Right ventricle myocardium inferior (tissue), 1 donor: Measurements from ENCODE around the gene CBLB. TPM values are rescaled to one million over a fixed set of nuclear protein-coding genes. Genes with fewer than 3 reads are reported as not detected.

ENCODE experiments used
- ATAC-seq: fragments of 200-7000 bp; cut with Tn5 transposase; one replicate; pipeline ENCODE4 v1.9.1; 2020; ENCODE audit warnings: mild to moderate bottlenecking, moderate library complexity
- DNase-seq: peaks from one replicate; pipeline ENCODE4 v3.0.0; 2021; ENCODE audit errors: missing footprints
- intact Hi-C: fragments of 100-400 bp; cut with DNase I; formaldehyde crosslinking; loops from one replicate; pipeline ENCODE4 v1.11.0; 2022
- total RNA-seq: library from RNA; stranded (reverse); fragmentation: NEBNext Ultra II Directional; extraction: Animal tissue kit (Norgen Biotek cat#: 25700); gene quantifications from one replicate; pipeline ENCODE4 v1.2.1, GENCODE V29; 2021
- donor health status: DM: no; HTN: yes; CAD: no; lungs with severe emphysema.

The CBLB gene
- total RNA-seq, 1 donor from 2014 or later: 54.6 TPM

- ATAC-seq (no peak), DNase-seq (no peak)
- intact Hi-C loops: no loop called here
Observed at GRCh38 chr3:105691053-105691452, 177.8 kb downstream of the CBLB start.

GRCh38 chr3:105688821-105689220, 180.0 kb downstream of the CBLB start:
- intact Hi-C loops: loop anchor here (5.0 to 10.0 kb wide), 3 partner anchors 178 to 918 kb away; partner anchors contain the start of gene CBLB
- DNase-seq (no peak), ATAC-seq (no peak)

DNA sequence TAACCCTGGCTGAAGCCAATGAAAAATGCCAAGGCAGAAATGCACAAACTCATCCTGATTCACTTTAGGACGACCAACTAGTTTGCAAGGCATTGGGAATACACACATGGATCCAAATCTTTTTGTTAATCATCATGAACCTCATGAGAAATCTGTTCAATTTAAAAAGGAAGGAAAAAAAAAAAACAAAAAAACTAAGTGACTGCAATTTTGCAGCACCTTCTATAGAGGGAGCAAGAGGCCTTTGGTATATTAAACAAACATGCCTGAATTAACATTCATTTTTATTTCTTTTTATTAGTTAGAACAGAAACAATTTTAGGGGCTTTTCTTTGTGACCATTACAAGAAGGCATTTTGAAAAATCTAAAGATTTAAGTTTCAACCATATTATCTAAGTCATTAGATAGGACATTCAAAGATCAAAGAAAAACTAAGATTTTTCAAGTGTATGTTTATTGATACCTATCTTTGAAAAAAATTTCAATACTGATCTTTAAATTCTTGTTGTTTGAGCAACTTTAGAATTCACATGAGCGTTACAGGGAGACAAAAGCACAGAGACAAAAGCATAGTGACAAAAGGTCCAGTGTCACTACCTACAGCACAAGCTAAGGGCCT, 182.4 kb downstream of the CBLB start:
- ATAC-seq (no peak), DNase-seq (no peak)
- intact Hi-C loops: loop anchor here (5.0 to 10.0 kb wide), 3 partner anchors 181 to 921 kb away; partner anchors contain the start of gene CBLB

DNA sequence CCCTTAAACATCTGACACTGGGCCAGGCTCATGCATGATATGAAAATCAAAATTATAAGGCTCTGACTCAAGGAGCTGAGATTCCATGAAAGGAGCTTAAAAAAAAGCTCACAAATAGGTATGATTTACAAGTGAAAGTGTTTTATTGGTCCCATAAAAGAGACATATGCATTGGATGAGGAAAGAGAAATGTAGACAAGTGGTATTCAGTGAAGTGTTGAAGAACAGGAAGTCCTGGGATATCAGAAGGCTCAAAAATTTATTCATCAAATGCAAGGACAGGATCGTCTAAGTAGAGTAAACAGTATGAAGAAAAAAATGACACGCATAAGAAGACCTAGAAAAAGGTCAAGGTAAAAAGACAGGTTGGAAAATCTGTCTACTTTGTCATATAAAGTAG, 188.9 kb downstream of the CBLB start:
- ATAC-seq (no peak), DNase-seq (no peak)
- intact Hi-C loops: loop anchor here (5.0 to 10.0 kb wide), 2 partner anchors 442 to 525 kb away; no protein-coding TSS in a partner anchor

GRCh38 chr3:105678017-105678416, 190.8 kb downstream of the CBLB start:
- ATAC-seq: no peak
- intact Hi-C loops: no loop called here
- no peak for DNase-seq

- ATAC-seq: no peak
- no peak for DNase-seq
- intact Hi-C loops: no loop called here
Observed at GRCh38 chr3:105676621-105677300, 192.1 kb downstream of the CBLB start.

DNA sequence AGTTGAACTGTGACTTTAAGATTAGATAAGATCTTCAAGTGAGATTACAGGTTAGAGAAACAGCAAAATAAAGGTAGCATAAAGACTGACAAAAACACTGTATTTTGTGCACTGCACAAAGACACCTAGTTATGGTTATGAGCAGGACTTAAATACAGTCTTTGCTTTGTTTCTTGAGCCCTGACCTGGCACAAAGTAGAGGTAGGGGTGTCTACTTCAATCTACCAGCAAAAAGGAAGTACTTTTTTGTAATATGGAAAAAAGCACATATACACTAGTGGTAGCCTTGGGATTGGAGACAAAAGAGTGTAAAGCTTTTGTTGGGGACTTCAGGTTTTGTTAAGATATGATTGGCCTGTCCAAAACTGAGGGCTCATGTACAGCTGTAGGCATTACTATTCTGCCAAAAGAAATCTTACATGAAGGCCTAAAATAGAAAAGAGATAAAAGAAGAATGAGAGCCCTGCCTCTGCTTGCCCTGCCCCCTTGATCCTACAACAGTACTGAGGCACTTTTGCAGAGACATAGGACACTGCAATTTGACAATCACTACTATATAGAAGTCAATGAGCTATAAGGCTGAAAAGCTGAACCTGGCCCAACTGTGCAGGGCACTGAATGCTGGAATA, 194.3 kb downstream of the CBLB start:
- intact Hi-C loops: no loop called here
- peak; percentile 90 for ATAC-seq
- no peak for DNase-seq

GRCh38 chr3:105672996-105673395, 195.8 kb downstream of the CBLB start:
- no peak for ATAC-seq
- intact Hi-C loops: no loop called here

DNA sequence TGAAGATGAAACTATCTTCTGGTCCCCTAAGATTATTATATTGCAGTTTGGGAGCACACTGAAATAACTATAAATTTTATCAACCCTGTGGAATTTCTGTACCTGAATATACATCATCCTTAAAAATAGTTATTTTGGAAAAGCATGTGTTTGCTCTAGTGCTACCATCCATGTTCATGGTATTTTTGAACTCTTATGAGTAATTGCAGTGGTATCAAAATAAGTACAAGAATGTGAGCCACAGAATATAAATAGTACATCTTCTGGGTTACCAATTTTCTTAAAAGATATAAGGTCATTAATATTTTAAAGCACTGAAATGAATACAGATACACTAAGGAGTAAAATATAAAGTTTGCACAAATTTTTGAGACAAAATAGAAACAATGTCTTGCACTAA, 206.5 kb downstream of the CBLB start:
- intact Hi-C loops: no loop called here
- ATAC-seq: no peak
- DNase-seq: no peak

More at GRCh38 chr3:105672996-105673395, 195.8 kb downstream of the CBLB start:
- DNase-seq: no peak

DNA sequence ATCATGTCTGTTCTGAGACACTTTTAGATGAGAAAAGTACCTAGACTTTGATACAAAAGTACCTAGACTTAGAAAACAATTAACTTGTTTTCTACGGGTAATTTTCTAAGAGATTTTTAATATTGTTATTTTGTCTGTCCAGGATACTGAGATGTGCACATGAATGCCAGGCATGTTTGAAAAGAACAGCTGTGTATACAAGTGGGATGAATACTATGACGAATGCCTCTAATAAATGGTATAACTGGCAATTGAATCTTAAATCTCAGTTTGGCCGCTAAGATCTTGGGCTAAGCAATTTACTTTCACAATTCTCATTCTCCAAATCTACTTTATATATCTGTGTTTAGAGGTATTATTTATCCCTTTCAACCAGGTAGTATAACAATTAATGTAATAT, 207.4 kb downstream of the CBLB start:
- no peak for DNase-seq
- no peak for ATAC-seq
- intact Hi-C loops: no loop called here

DNA sequence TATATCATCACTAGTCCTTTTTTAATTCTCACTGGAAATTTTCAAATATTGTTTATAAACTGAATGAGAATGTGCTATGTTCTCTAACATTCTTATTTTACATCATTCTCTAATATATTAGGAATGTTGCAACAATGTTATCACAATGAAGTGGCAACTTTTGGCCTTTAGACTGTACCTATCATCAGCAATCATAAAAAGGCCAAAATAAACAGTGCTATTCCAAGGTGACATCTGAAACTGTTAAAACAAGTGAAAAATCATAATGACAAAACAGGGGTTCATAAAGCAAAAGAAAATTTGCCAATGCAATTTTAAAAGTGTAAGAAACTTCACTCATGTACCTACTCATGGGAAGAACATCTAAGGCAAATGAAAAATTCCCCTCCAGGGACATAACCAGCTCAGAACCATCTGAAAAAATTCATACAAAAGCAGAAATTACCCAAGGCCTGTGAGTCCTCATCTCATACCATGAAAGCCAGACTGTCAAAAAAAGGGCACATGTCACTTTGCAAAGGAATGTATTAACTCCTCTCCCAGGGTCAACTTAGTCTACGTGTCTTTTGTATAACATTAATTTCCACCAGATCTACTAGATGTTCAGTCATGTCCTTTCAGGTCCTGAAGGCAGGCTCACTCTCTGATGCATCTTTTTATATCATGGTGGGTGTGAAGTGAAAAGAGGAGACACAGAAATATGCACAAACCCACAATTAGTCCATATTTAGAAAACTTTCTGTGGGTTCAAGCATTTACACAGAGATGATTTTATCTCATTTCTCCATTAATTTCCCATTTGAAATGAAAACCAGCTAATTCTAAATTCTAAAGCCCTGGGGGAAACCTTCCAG, 211.9 kb downstream of the CBLB start:
- intact Hi-C loops: no loop called here
- ATAC-seq (peak; percentile 23), DNase-seq (no peak)

DNA sequence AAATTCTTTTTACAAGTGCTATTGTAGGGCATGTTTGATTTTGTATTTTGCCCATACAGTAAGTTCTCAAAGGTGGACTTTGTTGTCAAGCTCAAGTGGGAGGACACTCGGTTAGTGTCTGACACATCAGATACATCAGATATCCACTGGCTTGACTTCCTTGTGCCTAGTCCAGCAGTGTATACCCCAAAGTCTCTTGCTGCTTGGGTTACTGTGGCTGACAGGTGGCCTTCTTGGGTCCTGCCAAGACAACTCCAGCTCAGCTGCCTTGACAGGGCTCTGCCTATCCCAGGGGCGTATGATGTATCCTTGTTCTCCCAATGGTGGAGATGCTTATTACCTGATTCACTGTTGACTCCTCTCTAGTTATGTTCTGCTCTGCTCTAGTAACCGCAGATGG, 214.9 kb downstream of the CBLB start:
- intact Hi-C loops: no loop called here
- DNase-seq (no peak), ATAC-seq (no peak)

DNA sequence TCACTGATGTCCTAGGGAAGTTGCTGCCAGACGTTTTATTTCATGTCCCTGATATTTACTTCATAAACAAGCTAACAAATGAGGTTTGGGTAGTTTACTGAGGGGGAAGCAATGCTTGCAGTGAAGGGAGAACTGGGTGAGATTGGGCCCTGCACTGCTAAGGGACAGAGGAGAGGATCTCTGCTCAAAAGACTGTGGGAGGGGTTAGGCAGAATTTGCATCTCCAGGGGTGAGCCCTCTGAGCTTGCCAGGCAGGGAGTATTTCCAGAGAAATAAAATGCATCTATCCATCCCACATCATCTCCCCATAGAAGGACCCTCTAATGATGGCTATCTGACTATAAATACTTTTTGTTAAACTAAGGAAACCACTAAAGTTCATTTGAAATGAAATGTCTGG, 215.6 kb downstream of the CBLB start:
- intact Hi-C loops: no loop called here
- DNase-seq (no peak), ATAC-seq (no peak)

DNA sequence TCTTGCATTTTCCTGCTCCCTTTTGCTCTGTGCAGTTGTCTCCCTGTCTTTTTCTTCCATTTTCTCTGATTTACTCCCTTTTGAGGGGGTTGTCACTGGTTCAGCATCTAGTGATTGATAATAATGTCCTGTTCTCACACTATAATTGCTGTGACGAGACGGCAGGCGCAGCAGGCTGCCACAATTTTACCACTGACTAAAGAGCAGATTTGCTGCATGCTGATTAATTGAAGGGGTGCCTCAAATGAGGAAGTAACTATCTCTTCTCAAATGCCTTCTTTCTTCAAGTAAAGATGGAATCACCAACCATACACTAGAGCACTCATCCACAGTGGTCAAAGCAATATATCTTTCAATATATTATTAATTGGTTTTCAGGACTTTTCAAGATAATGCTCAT, 219.3 kb downstream of the CBLB start:
- ATAC-seq: no peak
- intact Hi-C loops: no loop called here
- no peak for DNase-seq

GRCh38 chr3:105647047-105647446, 221.8 kb downstream of the CBLB start:
- ATAC-seq (no peak), DNase-seq (no peak)
- intact Hi-C loops: no loop called here

DNA sequence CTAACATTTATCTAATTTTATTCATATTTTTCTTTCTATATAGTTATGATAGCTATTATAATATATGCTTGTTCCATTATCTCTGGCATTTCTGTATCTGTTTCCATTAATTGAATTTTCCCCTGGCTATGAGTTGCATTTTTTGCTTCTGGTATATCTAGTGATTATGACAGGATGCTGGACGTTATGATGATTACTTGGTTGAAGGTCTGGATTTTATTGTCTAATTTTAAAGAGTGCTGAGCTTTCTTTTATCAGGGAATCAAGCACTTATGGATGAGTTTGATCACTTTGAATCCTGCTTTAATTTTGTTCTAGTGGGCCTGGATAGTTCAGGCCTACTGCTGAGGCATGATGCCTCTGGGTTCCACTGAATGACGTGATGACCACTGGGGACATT, 229.7 kb downstream of the CBLB start:
- intact Hi-C loops: no loop called here
- ATAC-seq: no peak

GRCh38 chr3:105634708-105635107, 234.1 kb downstream of the CBLB start:
- no peak for ATAC-seq
- intact Hi-C loops: no loop called here

More for the DNA sequence above, 229.7 kb downstream of the CBLB start:
- DNase-seq: no peak

GRCh38 chr3:105629718-105630117, 239.1 kb downstream of the CBLB start:
- DNase-seq (no peak), ATAC-seq (no peak)
- intact Hi-C loops: no loop called here

More at GRCh38 chr3:105634708-105635107, 234.1 kb downstream of the CBLB start:
- no peak for DNase-seq

DNA sequence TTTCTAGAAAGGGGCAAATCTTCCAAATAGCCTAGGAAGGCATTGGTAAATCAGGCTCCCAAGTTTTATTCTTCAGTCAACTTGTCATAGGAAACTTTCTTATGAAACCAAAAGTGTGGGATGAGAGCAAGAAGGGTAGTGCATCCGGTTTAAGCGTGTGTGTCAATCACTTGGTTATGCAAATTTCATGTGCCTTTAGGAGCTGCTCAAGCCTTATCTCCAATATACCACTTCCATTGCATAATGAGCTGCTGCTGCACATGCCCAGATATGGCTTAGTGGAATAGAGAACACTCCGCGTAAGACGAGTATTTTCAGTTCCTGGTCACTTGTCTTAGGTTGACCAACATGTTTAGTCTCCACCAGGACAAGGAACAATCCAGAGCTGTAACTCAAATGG, 242.1 kb downstream of the CBLB start:
- intact Hi-C loops: no loop called here
- ATAC-seq (no peak), DNase-seq (no peak)
